Nasal cavity respiratory epithelium epithelial cell of viscerocranial mucosa (primary cell): ENCODE results near the gene SCG2. TPM values are rescaled to one million over a fixed set of nuclear protein-coding genes. Genes with fewer than 3 reads are reported as not detected.

Experiments
- total RNA-seq: library from RNA; depleted of rRNA; stranded (reverse); fragments of >200 nt; gene quantifications from 2 replicates; pipeline ENCODE4 v1.2.3, GENCODE V29; 2014

SCG2 gene
- total RNA-seq: under 0.01 and 0.28 TPM in 2 replicates

GRCh38 chr2:223601932-223602666 is at the start of gene SCG2:
Gene SCG2 (minus strand): TSS chr2:223602361. CDS start chr2:223599282, 3,079 bp downstream.

Other genes starting within 250 kb of the SCG2 start
- gene AP1S3, start 235.2 kb upstream of the SCG2 start, total RNA-seq: 70.7 and 87.1 TPM in 2 replicates